GM12865 (cell line): ENCODE measurements around the gene OR2T4.

ENCODE experiments used
- DNase-seq: peaks from one replicate; pipeline ENCODE4 v3.0.0; 2010; ENCODE audit warnings: low read depth
- H3K4me3 ChIP-seq: 2 replicates; pipeline ENCODE4 v1.5.1; 2011; ENCODE audit warnings: mild to moderate bottlenecking, low read depth, low read length, control low read depth
- CTCF ChIP-seq: IDR thresholded peaks from 2 replicates; pipeline ENCODE4 v1.5.1; 2011; ENCODE audit warnings: low read length, control low read depth, low read depth, inconsistent platforms; ENCODE audit not compliant: insufficient read depth; ENCODE audit errors: missing control alignments

The OR2T4 gene

DNA sequence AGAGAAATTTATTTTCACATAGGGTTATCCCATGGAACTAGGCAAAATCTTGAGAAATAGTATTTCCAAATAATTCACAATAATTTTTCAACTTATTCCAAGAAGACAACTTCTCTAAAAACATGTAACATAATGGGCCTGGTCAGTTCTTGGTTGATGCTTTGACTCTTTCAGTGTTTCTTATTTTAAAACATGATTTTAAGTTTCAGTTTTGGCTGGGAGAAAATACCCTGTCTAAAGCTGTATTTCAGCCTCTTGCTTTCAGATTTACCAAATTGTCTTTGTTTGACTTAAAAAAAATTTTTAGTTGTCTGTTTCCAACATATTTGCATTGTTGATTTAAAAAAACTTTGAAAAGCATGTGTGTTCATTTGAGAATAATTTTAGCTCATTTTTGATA lies 5.1 kb downstream of the OR2T4 start:
- no peak overlapping the region for H3K4me3 ChIP-seq
- no peak for DNase-seq
- TF ChIP-seq CTCF, result no peak

GRCh38 chr1:248372394-248372793 lies 10.9 kb downstream of the OR2T4 start:
- TF ChIP-seq CTCF, result no peak
- H3K4me3 ChIP-seq, result no peak overlapping the region
- DNase-seq, result peak; percentile 27

- TF ChIP-seq CTCF, result no peak
- no peak for DNase-seq
- no peak overlapping the region for H3K4me3 ChIP-seq
These were observed 12.3 kb downstream of the OR2T4 start for GRCh38 chr1:248373761-248374160.

DNA sequence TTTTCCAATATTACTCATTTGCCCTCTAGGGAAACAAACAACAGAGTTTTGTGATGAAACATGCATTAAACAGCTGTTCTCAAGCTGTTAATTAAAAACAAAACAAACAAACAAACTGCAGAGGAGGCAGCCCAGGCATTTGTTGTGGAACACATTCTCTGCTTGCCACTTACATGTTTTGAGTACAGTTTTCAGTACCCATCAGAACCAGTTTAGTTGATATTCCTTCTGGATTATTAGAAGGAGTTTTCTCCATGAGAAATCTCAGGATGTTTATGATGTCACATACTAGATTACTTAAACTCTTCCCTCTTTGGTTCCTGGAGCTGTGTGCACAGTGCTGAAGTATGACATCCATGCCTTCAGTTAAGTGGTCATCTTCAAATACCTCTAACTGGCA lies 14.0 kb downstream of the OR2T4 start, which contains the start of gene OR2T6:
TSS of gene OR2T6 (plus strand) at position 301 of the 400 bp plus-strand sequence. CDS start 11,863 bp downstream, outside the sequence.
- TF ChIP-seq CTCF, result no peak
- no peak for DNase-seq
- H3K4me3 ChIP-seq, result no peak within 1 kb of the TSS

DNA sequence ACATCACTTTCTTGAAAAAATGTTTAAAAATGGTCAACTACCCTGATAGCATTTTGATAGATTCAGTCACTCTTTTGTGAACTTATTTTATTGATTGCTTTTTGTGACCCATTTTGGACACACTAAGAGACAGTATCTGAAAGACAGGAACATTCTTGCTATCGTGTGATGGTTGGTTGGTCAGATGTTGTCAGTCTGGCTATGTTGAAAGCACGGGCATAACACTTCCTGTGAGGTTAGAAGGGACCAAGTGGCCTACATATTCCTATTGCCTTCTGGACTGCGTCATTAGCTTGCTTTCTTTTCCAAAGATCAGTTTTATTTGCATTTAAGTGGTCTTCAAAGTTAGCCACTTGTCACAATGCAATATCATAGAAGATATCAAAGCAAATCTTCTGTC lies 15.5 kb downstream of the OR2T4 start:
- TF ChIP-seq CTCF, result no peak
- H3K4me3 ChIP-seq, result no peak overlapping the region
- DNase-seq, result no peak

GRCh38 chr1:248380854-248381253 lies 19.4 kb downstream of the OR2T4 start:
- no peak for DNase-seq
- TF ChIP-seq CTCF, result no peak
- no peak overlapping the region for H3K4me3 ChIP-seq

DNA sequence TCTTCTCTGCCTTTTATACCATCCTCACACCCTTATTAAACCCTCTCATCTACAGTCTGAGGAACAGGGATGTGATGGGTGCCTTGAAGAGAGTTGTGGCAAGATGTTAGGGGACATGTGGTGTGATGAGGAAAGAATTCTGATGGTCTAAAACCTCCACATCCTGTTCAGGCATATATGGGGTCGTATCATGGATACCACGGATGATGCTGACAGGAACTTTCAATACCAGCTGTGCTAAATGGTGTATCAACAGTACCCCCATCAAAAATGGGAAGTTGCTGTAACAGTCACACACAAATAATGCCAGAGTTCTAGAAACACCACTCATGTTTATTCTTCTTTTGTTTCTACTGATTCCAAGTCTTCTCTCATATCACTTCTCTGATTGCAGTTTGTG lies 27.0 kb downstream of the OR2T4 start:
- no peak for TF ChIP-seq CTCF
- DNase-seq, result no peak
- no peak overlapping the region for H3K4me3 ChIP-seq
